ENCODE results near the gene FOXM1.
"Not testable (repeated sequence)": the region's sequence is repeated elsewhere in the genome, so short reads cannot be mapped to it uniquely, and the experiment has no call there.

FOXM1 gene

DNA sequence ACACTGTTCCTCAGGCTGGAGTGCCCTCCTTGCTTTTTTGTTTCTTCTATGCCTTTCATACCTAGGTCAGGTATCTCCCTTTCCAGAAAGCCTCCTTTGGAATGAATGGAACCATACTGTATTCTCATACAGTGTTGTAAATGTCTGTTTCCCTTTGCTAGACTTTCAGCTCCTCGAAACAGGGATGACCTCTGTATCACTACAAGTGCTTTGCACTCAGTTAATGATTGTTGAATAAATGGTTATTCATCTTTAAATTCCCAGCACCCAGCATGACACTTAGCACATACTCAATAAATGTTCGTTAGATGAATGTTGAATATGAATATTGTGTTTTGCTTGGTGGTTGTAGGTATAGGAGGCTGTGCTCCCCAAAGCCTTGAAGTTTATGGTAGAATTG, 7.8 kb upstream of the FOXM1 start:
- no peak for DNase-seq (ENCODE audit: low read depth)

GRCh38 chr12:2879853-2880252, 2.9 kb upstream of the FOXM1 start:
- DNase-seq (ENCODE audit: low read depth), result no peak

DNA sequence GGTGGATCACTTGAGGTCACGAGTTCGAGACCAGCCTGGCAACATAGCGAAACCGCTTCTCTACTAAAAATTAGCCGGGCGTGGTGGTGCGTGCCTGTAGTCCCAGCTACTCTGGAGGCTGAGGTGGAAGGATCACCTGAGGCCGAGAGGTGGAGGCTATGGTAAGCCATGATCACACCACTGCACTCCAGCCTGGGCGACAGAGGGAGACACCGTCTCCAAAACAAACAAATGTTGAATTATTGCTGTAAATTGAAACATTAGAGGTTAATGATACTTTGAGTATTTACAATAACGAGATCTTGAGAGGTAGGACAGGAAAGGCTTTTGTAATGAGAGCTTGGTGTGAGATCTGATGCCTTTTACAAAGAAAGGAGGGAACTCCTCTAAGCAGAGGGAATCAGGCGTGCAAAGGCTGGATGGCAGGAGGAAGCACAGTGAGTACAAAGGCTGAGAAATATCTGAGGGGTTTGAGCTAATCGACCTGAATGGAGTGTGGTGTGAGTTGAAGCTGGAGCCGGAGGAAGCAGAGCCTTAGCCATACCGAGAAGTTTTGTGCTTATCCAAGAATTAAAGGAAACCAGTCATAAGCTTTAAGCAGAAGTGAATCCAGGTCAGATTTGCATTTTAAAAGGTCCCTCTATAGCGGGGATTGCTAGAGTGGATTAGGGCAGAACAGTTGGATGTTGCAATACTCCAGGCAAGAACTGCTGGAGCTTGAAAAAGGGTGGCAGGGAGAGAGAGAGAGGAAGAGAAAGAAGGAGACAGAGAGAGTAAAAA, 1.2 kb upstream of the FOXM1 start:
- no peak for DNase-seq (ENCODE audit: low read depth)

- DNase-seq (ENCODE audit: low read depth), result no peak
Measured at GRCh38 chr12:2876431-2877046, 435 bp downstream of the FOXM1 start.

DNA sequence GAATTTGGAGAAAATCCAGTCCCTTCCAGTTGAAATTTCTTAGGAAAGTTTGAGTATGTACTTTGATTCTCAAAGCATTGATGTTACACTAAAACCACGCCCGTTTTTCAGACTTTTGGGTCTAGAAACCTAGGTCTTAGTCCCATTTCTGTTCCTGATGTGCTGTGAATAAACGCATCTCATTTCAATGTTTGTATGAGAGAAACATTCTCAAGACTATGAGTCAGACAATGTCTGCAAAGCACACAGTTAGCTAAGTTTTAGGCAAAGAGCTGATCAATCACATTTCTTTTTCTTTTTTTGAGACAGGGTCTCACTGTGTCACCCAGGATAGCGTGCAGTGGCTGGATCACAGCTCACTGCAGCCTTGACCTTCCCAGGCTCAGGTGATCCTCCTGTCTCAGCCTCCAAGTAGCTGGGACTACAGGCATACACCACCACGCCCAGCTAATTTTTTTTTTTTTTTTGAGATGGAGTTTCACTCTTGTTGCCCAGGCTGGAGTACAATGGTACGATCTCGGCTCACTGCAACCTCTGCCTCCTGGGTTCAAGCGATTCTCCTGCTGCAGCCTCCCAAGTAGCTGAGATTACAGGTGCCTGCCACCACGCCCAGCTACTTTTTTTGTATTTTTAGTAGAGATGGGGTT, 7.9 kb downstream of the FOXM1 start:
- not testable (repeated sequence) for DNase-seq (ENCODE audit: low read depth)

DNA sequence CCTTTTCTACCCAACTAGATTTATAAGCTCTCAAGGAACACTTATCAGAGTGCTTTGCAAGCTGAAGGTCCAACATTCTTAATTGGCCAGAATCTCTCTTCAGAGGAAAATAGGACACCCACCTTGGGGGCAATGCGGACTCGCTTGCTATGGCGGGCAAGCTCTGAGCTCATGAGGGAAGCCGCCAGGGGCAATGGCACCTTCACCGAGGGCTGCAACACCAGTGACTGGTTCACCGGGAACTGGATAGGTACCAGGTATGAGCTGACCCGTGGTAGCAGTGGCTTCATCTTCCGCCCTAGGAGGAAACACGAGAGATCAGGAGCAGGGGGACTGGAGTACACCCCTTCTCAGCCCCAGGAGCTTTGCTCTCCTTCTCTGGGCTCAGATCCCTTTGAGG, 12.8 kb downstream of the FOXM1 start:
- DNase-seq (ENCODE audit: low read depth), result no peak

GRCh38 chr12:2863402-2863801, 13.6 kb downstream of the FOXM1 start:
- DNase-seq (ENCODE audit: low read depth), result not testable (repeated sequence)

GRCh38 chr12:2862876-2863275, 14.1 kb downstream of the FOXM1 start:
- no peak for DNase-seq (ENCODE audit: low read depth)

DNA sequence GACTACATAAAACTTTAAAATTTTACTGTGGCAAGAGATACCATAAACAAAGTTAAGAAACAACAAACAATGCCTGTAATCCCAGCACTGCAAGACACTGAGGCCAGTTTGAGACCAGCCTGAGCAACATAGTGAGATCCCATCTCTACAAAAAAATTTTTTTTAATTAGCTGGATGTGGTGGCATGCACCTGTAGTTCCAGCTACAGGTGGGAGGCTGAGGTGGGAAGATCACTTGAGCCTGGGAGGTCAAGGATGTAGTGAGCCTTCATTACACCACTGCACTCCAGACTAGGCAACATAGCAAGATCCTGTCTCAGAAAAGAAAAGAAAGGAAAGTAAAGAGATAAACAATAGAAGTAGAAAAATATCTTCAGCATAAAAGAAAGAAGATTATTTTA, 16.8 kb downstream of the FOXM1 start:
- no peak for DNase-seq (ENCODE audit: low read depth)

- no peak for DNase-seq (ENCODE audit: low read depth)
Measured at GRCh38 chr12:2858944-2859421, 18.0 kb downstream of the FOXM1 start.

DNA sequence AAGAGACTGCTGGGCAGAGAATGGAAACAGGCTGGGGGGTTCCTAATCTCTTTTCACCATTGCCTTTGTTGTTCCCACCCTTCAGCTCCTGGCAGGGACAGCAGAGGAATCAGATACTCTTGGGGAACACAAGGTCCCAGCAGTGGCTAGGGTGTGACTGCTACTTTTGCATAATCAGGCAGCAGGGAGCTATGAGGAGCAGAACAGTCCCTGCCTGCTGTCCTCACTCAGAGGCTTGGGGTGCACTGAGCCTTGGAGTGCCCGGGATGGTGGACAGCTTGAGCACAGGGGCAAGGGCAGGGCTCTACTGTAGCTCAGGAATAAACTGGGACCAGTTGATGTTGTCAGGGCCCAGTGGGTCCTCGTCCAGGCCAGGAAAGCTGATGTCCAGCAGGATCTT, 18.6 kb downstream of the FOXM1 start:
- DNase-seq (ENCODE audit: low read depth), result no peak

DNA sequence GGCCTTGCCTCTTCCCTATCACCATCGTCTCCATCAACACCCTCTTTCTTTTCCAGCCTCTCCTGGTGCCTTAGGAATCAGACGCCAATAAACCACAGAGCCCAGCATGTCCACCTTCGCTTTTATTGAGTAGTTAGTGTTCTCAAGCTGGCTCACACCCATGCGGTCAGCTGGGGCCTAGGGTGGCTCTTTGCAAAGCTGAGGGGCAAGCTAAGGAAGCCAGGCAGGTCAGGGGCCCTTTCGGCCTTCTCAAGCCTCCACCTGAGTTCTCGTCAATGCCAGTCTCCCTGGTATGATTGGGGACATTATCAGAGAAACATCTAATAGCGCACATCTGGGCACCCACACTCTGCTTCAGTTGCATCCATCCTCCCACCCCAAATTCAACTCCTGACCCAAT, 19.4 kb downstream of the FOXM1 start:
- no peak for DNase-seq (ENCODE audit: low read depth)

DNA sequence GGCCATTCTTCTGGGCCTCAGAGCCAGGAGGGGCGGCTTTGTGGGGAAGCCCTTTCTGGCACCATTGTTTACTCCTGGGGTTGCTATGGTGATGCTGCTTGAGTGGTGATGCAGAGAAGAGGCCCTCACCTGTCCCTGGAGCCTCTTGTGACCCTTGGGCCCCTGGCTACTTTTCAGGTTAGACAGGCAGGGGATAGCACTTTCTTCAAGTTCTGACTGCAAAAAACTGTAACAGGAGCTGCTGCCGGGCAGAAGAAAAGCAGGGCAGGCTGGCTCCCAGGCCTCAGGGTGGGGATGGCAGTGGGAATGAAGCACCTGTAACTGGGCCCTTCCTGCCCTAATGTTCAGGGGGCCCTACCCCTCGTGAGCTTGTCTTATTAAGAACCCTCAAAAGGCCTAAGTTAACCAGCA, 19.9 kb downstream of the FOXM1 start, which contains the start of gene TEX52:
TEX52 (minus strand) TSS at position 19 of the 411 bp plus-strand sequence; CDS start at position 6, 13 bp downstream.
- DNase-seq (ENCODE audit: low read depth), result no peak

- no peak for DNase-seq (ENCODE audit: low read depth)
Measured at GRCh38 chr12:2856051-2856450, 20.9 kb downstream of the FOXM1 start.

DNA sequence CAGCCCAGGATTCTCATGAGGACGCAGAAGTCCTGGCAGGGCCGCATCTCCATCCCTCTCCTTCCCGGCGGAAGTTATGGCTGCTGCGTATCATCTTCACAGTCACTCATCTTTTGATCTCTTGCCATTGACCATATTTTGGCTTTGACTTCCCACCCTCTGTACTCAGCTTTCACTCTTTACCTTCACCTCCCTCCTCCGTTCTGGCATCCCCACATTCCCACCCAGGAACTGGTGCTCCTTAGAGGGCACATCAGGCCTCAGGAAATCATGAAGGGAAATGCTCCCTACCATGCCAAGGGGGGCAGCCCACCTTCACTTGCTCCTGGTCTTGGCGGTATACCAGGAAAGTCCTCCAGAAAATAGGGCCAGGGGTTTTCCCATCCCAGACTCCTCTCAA, 21.4 kb downstream of the FOXM1 start:
- no peak for DNase-seq (ENCODE audit: low read depth)

DNA sequence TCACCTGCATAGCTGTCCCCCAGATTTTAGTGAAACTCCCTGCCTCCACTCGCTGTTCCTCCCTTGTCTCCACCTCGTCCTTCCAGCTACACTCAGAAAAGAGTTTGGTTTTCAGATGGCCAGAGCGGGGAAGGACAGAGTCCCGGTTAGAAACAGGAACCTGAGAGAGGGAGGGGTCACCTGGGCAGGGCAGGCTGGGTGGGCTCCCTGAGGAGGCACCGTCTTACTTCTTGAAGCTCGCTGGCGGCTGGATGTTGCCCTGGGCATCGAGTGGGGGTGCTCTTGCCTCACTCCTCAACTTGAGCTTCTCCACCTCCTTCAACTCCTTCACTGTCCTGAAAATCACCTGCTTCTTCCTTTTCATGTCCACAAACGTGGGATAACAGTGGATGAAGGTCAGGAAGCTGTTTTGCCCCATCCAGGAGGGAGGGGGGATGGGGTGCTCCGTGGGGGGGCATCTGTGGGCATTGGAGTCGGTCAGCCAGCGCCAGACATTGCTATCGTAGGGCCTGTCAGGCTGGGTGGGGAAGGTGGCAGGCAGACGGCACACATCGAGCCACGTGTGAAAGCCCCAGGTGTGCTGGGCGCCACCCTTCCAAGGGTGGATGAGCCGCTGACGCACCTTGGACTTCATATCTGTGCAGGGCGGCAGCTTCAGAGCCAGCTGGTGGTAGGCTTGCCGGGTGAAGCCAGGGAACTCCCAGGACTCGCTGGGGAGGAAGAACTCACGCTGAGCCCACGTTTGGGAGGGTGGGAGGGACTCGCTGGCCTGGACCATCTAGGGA, 22.1 kb downstream of the FOXM1 start:
- DNase-seq (ENCODE audit: low read depth), result no peak

- DNase-seq (ENCODE audit: low read depth), result peak; percentile 10
Measured at GRCh38 chr12:2853626-2854025, 23.3 kb downstream of the FOXM1 start.

- no peak for DNase-seq (ENCODE audit: low read depth)
Measured at GRCh38 chr12:2851931-2852330, 25.0 kb downstream of the FOXM1 start.

DNA sequence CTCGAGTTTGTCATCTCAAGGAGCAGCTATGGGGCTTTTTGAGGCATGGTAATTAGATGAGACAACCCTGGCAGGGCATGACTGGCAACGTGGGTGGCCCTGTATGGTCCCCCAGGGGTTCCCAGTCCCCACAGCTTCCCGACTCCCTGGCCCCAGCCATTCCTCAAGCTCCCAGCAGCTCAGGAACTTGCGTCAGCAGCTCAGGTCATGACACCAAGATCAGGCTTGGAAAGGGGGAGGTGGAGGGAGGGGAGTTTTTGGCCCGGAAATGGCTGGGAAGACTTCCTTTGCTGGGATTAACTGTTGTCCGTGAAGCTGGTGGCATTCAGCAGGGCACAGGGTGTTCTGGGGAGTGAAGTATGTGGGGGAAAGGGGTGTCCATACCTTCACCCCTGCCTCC, 31.7 kb downstream of the FOXM1 start:
- DNase-seq (ENCODE audit: low read depth), result no peak

GRCh38 chr12:2844786-2845185, 32.2 kb downstream of the FOXM1 start:
- DNase-seq (ENCODE audit: low read depth), result no peak

DNA sequence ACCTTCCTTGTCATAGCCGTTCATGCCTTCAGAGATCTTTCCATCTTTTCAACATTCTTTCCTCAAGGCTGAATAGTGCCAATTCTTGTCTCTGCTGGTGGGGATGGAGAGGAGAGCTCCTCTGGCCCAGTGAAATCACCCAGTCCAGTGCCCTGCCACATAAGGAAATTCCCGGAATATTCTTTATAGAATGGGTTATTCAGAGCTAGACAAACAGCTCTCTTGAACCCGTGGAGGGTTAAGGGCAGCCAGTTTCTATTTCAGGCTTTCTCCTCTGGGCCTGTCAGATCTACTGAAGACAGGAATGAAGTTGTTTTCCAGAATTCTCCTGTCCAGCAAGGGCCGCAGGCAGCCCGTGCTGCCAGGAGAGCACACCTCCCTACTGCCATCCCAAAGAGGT, 34.0 kb downstream of the FOXM1 start:
- DNase-seq (ENCODE audit: low read depth), result no peak

- no peak for DNase-seq (ENCODE audit: low read depth)
Measured at GRCh38 chr12:2841056-2841650, 35.8 kb downstream of the FOXM1 start.
